ENCODE results near the gene DMRTB1.

GRCh38 chr1:53421208-53421607 is 38.0 kb upstream of the DMRTB1 start:
- TF ChIP-seq CTCF (IDR thresholded peaks at IDR 0.05; ENCODE audit: poor library complexity, severe bottlenecking) (no peak), POLR2AphosphoS5 (IDR thresholded peaks at IDR 0.05) (no peak), EP300 (conservative IDR thresholded peaks at IDR 0.05; ENCODE audit: poor library complexity, severe bottlenecking) (no peak), REST (IDR thresholded peaks at IDR 0.05; ENCODE audit: borderline replicate concordance) (no peak), RAD21 (conservative IDR thresholded peaks at IDR 0.05) (no peak), EZH2 (IDR thresholded peaks at IDR 0.05; ENCODE audit: borderline replicate concordance, insufficient read depth, low read length, poor library complexity, severe bottlenecking) (no peak), TAF1 (IDR thresholded peaks at IDR 0.05; ENCODE audit: low read depth) (no peak), SMC3 (conservative IDR thresholded peaks at IDR 0.05; ENCODE audit: poor library complexity) (no peak)
